M059J (cell line): ENCODE results near the gene BPIFB2. TPM values are rescaled to one million over a fixed set of nuclear protein-coding genes. Genes with fewer than 3 reads are reported as not detected.

Source experiments
- DNase-seq: peaks from one replicate; pipeline ENCODE4 v3.0.0-alpha.2; 2012; ENCODE audit warnings: low read depth
- total RNA-seq: library from RNA; depleted of rRNA; stranded (reverse); fragments of >200 nt; shearing (Covaris generic); gene quantifications from 2 replicates; pipeline ENCODE4 v1.2.3, GENCODE V29; 2014; rRNA removed

BPIFB2 gene
- total RNA-seq, 1 experiment from 2014 or later, result not detected

DNA sequence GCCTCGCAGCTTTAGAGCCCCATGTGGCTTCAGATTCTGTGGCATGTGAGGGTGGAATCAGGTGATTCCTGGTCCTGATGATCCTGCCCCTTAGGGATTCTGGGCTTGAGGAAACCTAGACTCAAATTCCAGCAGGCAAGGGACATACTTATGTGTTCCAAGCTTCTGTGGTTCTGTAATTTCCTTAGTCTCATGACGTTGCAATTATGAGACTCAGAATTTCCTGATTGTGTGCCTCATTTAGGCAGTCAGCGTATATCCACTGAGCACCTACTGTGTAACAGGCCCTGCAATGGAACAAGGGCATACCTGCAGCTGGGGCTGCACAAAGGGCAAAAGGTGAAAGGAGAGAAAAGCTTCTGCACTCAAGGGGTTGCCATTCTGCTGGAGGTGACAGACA lies 60.3 kb downstream of the BPIFB2 start:
- DNase-seq, result no peak

DNA sequence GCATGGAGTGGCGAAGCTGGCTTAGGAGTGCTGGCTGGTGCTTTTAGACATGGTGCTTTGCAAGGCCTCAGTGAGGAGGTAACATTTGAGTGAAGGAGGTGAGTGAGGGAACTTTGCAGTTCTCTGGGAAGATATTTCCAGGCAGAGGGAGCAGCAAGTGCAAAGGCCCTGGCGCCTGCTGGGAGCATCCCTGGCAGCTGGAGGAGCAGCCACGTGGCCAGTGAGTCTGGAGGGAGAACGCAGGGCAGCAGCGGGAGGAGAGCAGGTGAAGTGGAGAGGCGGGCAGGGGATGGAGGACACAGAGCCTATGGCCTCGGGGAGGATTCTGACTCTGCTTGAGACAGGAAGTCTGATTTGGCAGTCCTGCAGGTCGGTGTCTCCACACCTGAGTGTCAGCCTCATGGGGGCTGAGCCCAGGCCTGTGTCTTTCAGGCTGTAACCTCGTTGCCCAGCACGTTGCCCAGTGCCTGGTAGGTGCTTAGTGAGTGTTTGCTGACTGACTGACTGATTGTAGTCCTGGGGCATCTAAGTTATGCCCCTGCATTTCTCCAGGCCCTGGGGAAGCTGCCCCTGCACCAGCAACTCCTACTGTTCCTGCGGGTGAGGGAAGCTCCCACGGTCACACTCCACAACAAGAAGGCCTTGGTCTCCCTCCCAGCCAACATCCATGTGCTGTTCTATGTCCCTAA lies 60.9 kb downstream of the BPIFB2 start:
- DNase-seq, result no peak

DNA sequence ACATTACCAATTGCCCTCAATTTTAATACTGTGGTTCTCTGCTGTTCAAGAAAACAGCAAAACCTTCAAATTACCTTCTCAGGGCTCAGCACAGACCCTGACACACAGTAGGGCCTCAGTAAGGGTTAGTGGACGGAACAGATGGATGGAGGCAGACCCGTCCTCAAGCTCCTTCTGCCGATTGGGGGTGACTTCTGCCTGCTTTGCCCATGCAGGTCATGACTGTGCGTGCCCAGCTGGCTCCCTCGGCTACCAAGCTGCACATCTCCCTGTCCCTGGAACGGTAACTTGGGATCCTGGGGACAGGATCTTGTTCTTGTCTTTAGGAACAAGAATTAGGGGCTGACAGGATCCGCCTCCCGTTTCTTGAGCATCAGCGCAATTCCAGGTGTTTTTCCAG lies 62.2 kb downstream of the BPIFB2 start:
- DNase-seq, result no peak

DNA sequence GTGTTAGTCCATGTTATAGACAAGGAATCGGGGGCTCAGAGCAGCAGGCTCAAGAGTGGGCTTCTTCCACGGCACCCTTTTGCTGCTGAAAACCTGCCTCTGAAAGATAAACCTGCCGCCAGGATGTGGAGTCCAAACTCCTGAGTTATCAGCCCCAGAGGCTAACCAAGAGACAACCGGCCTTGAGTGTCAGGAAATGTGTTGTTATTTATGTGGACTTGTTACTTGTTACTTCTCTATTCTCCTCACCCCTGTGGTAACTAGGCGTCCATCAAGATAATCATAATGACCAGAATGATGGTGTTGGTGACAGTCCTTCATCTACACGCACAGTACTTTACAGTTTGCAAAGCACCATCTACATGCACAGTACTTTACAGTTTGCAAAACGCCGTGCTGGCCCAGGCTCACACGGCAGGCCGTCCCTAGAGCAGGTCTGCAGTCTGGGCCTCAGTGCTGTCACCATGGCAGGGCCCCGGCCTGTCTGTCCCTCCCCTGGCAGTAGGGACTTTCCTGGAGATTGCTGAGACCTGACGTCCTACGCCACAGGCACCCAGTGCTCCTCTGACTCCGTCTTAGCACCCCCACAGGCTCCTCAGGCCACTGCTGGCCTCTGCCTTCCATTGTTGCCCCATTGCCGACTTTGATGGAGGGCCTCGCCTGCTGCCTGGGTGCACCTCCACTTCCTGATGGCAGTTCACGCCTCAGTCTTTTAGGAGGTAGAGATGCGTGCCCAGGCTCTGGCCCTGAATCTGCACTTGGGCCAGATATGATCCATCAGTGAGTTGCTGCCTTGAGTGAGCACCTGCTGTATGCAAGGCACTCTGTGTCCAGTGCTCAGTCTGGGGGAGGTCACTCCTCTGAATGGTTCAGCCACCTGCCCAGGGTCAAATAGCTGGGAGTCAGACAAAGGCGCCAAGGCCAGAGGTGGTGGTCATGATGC lies 62.9 kb downstream of the BPIFB2 start:
- DNase-seq, result no peak

DNA sequence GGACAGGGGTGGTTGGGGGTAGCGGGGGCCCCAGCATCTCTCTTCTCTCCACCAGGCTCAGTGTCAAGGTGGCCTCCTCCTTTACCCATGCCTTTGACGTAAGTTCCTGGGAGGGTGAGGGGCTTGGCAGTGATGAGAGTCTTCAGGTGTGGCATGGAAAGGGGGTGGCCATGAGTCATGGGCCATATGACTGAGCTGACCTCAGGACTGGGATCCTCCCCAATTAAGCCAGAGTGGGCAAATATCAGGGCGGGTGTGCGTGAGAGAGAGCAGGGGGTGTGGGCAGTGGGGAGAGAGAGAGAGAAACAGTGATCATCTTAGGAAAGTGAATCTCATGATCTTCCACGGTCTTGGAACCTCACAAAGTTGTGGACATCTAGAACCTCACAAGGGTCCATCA lies 63.7 kb downstream of the BPIFB2 start:
- DNase-seq, result no peak

DNA sequence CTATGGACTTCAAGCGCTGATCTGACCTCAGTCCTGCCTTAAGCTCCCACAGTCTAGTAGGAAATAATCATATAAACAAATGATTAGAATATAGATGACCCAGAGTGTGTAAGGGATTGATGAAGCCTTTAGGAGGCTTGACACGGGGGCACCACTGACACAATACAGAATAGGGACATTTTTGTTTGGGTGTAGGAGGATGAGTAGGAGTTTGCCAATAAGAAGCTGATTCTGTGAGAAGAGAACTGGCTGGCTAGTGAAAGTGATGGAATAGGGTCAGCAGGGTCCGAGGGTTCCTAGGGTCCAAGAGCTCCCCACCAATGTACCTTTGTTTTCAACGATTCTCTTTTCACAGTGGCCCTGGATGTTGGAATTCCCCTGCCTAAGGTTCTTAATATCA lies 64.9 kb downstream of the BPIFB2 start:
- no peak for DNase-seq

DNA sequence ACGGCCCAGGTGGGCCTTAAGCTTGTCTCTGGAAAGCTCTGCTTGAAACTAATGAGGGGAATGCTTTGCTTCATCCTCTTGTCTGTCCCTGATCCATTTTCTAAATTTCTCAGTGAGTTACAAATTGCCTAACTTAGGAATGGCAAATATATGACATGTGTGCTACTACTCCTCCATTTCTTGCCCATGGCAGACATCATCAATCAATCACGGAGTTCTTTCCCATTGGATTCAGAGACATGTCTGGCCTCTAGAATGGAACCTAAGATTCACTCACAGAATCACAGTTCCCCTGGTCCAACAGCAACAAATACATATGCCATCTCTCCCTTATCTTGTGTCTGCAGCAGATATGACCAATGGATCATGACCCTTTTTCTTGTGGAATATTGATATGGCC lies 65.3 kb downstream of the BPIFB2 start:
- DNase-seq, result no peak

Other genes with a start within 250 kb of the BPIFB2 start
- 2.8 and 7.1 TPM in 2 replicates for gene DNMT3B, start 245.3 kb upstream of the BPIFB2 start, total RNA-seq
- 216 and 278 TPM in 2 replicates for gene MAPRE1, start 187.8 kb upstream of the BPIFB2 start, total RNA-seq
- gene EFCAB8, start 148.8 kb upstream of the BPIFB2 start, total RNA-seq, result not detected in 2 replicates
- not detected in 2 replicates for gene SUN5, start 3.3 kb upstream of the BPIFB2 start, total RNA-seq
- gene BPIFB6, start 23.9 kb downstream of the BPIFB2 start, total RNA-seq, result not detected in 2 replicates
- not detected in 2 replicates for gene BPIFB3, start 46.2 kb downstream of the BPIFB2 start, total RNA-seq
- not detected in 2 replicates for gene BPIFB4, start 71.9 kb downstream of the BPIFB2 start, total RNA-seq
- not detected in 2 replicates for gene BPIFA2, start 160.5 kb downstream of the BPIFB2 start, total RNA-seq
- not detected in 2 replicates for gene BPIFA3, start 209.6 kb downstream of the BPIFB2 start, total RNA-seq
- gene BPIFA1, start 228.3 kb downstream of the BPIFB2 start, total RNA-seq, result not detected in 2 replicates